Gastroesophageal sphincter (tissue), 4 donors: Measurements from ENCODE around the gene IYD. TPM values are rescaled to one million over a fixed set of nuclear protein-coding genes. Genes with fewer than 3 reads are reported as not detected.

ENCODE experiments used
- ATAC-seq: fragments of 150-250 bp; one replicate; pipeline ENCODE4 v1.9.1; 2016; ENCODE audit warnings: mild to moderate bottlenecking, moderate library complexity
- H3K27ac ChIP-seq, 4 donors: fragments of 200-600 bp; sonication (generic) in 3 of 4; 1 replicate in 3 of 4; 2 replicates in 1 of 4; pipeline ENCODE4 v1.5.1; 2016 to 2019
- H3K27me3 ChIP-seq: fragments of 200-600 bp; sonication (generic); one replicate; pipeline ENCODE4 v1.5.1; 2019
- H3K36me3 ChIP-seq, 2 donors: fragments of 200-600 bp; sonication (generic); one replicate each; pipeline ENCODE4 v1.5.1; 2019; ENCODE audit warnings: control low read depth in 1 of 2
- H3K4me1 ChIP-seq, 3 donors: fragments of 200-600 bp; sonication (generic); 1 replicate in 2 of 3; 2 replicates in 1 of 3; pipeline ENCODE4 v1.5.1; 2016 to 2019; ENCODE audit warnings: control low read depth in 2 of 3
- H3K4me3 ChIP-seq, 2 donors: fragments of 200-600 bp; sonication (generic); one replicate each; pipeline ENCODE4 v1.5.1; 2019; ENCODE audit warnings: mild to moderate bottlenecking in 1 of 2, moderate library complexity in 1 of 2
- H3K9me3 ChIP-seq, 3 donors: fragments of 200-600 bp; sonication (generic); one replicate each; pipeline ENCODE4 v1.5.1; 2017 to 2019; ENCODE audit warnings: control low read depth in 2 of 3
- CTCF ChIP-seq, 4 experiments: fragments of 200-600 bp in 2 of 4; fragments of 450-650 bp in 2 of 4; sonication (generic) in 1 of 4; IDR thresholded peaks; one replicate each; pipeline ENCODE4 v1.5.1; 2017 to 2019; ENCODE audit warnings: antibody characterized with exemption in 4 of 4, mild to moderate bottlenecking in 2 of 4, moderate library complexity in 2 of 4
- EP300 ChIP-seq: sonication (generic); formaldehyde crosslinking; IDR thresholded peaks from one replicate; pipeline ENCODE4 v1.6.1; 2017; ENCODE audit warnings: antibody characterized with exemption, mild to moderate bottlenecking
- POLR2A ChIP-seq, 2 donors: fragments of 450-650 bp; IDR thresholded peaks; one replicate each; pipeline ENCODE4 v1.6.1; 2017; ENCODE audit warnings: antibody characterized with exemption in 2 of 2, mild to moderate bottlenecking in 2 of 2, moderate library complexity in 1 of 2
- POLR2AphosphoS5 ChIP-seq: sonication (generic); formaldehyde crosslinking; IDR thresholded peaks from one replicate; pipeline ENCODE4 v1.6.1; 2017; ENCODE audit warnings: antibody characterized with exemption
- WGBS, 2 donors: methylation state at CpG; one replicate each; pipeline ENCODE4 v1.1.5; 2018; ENCODE audit warnings: low coverage in 1 of 2; 5-methylcytosine and 5-hydroxymethylcytosine counted together
- total RNA-seq, 4 donors: library from RNA; depleted of rRNA; stranded (reverse); fragments of >200 nt; gene quantifications; one replicate each; pipeline ENCODE4 v1.1.0, GENCODE V29; 2016

IYD gene
- total RNA-seq, 4 donors from 2014 or later, result not detected

DNA sequence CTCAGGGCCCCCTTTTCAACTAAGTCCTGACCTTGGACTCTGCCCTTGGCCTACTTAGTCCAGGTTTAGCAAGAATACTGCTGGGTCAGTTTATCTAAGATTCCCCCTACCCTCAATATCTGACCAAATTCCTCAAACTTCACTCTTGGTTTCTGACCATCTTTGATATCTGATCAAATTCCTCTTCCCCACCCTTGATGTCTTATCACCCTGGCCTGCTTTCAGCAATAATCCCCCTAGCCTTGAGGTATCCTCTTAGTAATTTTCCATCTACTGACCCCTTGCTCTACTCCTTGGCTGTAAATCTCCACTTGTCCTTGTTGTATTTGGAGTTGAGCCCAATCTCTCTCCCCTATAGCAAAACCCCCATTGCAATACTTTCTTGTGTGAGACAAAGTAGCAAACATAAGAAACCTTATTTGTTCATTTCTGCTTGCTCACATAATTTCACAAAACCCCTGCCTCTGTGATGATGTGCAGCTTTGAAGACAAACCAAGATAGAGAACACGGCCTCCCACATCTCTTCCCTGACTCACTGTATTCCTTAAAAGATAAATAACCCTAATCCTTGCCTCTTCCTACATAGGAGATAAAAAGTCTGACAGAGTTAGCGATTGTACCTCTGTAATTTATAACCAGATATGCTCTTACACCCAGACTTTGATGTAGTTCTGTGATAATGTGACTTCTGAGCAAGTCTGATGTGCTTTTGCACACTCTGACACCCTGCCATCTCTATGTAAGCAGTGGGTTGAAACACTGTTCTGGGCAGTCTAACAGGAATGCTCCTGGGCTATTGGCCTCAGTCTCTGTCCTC lies 13.8 kb upstream of the IYD start:
- Histone ChIP-seq H3K9me3 (no peaks in the 10 kb centered on the region), H3K4me1 (no peaks in the 10 kb centered on the region), H3K4me3 (no peak overlapping the region), H3K36me3 (no peaks in the 10 kb centered on the region), H3K27ac (no peak overlapping the region), H3K27me3 (no peaks in the 10 kb centered on the region)
- TF ChIP-seq POLR2AphosphoS5 (no peak), CTCF (IDR thresholded peaks at IDR 0.05) (no peak), POLR2A (IDR thresholded peaks at IDR 0.05) (no peak), EP300 (no peak)
- WGBS, 2 donors, result 52 to 68% methylated on average over 2 of the region's 2 CpGs
- ATAC-seq, result no peak

DNA sequence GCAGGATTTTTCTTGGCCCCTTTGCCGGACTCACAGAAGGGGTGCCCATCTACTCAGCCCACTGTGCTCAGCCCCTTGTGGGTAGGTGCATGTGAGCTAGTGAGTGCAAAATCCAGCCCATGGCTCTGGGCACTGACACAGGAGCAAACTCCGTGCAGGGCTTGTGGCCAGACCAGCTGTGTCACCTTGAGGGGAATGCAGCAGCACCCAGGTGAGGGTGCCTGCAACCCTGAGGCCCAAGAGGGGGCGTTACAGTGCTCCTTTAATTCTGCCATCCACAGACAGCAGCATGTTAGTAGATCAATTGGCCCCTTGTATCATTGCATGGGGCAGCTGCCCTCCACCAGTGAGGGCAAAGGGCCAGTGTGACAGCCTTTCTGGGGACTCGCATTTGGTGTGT lies 12.9 kb upstream of the IYD start:
- H3K4me1 ChIP-seq, result no peaks in the 10 kb centered on the region
- whole genome bisulfite sequencing, 2 donors, result 100% methylated on average over 1 of the region's 4 CpGs
- H3K27me3 ChIP-seq, result no peaks in the 10 kb centered on the region
- no peaks in the 10 kb centered on the region for H3K36me3 ChIP-seq
- no peak overlapping the region for H3K4me3 ChIP-seq
- TF ChIP-seq EP300 (no peak), POLR2A (IDR thresholded peaks at IDR 0.05) (no peak), CTCF (IDR thresholded peaks at IDR 0.05) (no peak), POLR2AphosphoS5 (no peak)
- no peak overlapping the region for H3K27ac ChIP-seq
- ATAC-seq, result no peak
- H3K9me3 ChIP-seq, result no peaks in the 10 kb centered on the region

GRCh38 chr6:150361876-150362275 lies 6.9 kb upstream of the IYD start:
- no peak for TF ChIP-seq POLR2A (IDR thresholded peaks at IDR 0.05)
- no peak for TF ChIP-seq CTCF (IDR thresholded peaks at IDR 0.05)
- TF ChIP-seq POLR2AphosphoS5, result no peak
- TF ChIP-seq EP300, result no peak
- H3K9me3 ChIP-seq, result no peaks in the 10 kb centered on the region
- no peak for ATAC-seq
- H3K4me1 ChIP-seq, result no peaks in the 10 kb centered on the region
- H3K27ac ChIP-seq, result no peak overlapping the region
- 61 to 80% methylated on average over 1 to 3 of the region's 3 CpGs for WGBS, 2 donors
- H3K4me3 ChIP-seq, result no peak overlapping the region
- no peaks in the 10 kb centered on the region for H3K36me3 ChIP-seq
- no peaks in the 10 kb centered on the region for H3K27me3 ChIP-seq

- Histone ChIP-seq H3K9me3 (no peaks in the 10 kb centered on the region), H3K27me3 (no peaks in the 10 kb centered on the region), H3K36me3 (no peaks in the 10 kb centered on the region), H3K4me3 (no peak overlapping the region), H3K27ac (no peak overlapping the region), H3K4me1 (no peaks in the 10 kb centered on the region)
- TF ChIP-seq EP300, result no peak
- TF ChIP-seq CTCF (IDR thresholded peaks at IDR 0.05), result no peak
- no peak for TF ChIP-seq POLR2A (IDR thresholded peaks at IDR 0.05)
- WGBS, 2 donors, result 66 to 92% methylated on average over 2 of the region's 2 CpGs
- no peak for ATAC-seq
Measured at GRCh38 chr6:150363733-150364132, 5.1 kb upstream of the IYD start.

GRCh38 chr6:150366118-150366778 lies 2.6 kb upstream of the IYD start:
- 78 to 87% methylated on average over 6 to 7 of the region's 7 CpGs for WGBS, 2 donors
- no peaks in the 10 kb centered on the region for H3K27me3 ChIP-seq
- no peak overlapping the region for H3K27ac ChIP-seq

More at GRCh38 chr6:150366118-150366778, 2.6 kb upstream of the IYD start:
- TF ChIP-seq POLR2AphosphoS5, result no peak
- no peak for TF ChIP-seq CTCF (IDR thresholded peaks at IDR 0.05)
- no peak for TF ChIP-seq EP300
- no peak for TF ChIP-seq POLR2A (IDR thresholded peaks at IDR 0.05)
- Histone ChIP-seq H3K9me3 (no peaks in the 10 kb centered on the region), H3K4me1 (no peaks in the 10 kb centered on the region), H3K36me3 (no peaks in the 10 kb centered on the region), H3K4me3 (no peak overlapping the region)
- no peak for ATAC-seq
